Keratinocyte (primary cell): ENCODE data around the gene LRCH3. TPM values are rescaled to one million over a fixed set of nuclear protein-coding genes. Genes with fewer than 3 reads are reported as not detected.
"Not testable (repeated sequence)": the region's sequence is repeated elsewhere in the genome, so short reads cannot be mapped to it uniquely, and the experiment has no call there.

Experiments
- DNase-seq: peaks from one replicate; pipeline ENCODE4 v3.0.0-alpha.2; 2011; ENCODE audit warnings: low read depth, missing footprints, low spot score
- FAIRE-seq: peaks from 2 replicates; lab custom pipeline; 2011; peaks lifted over from hg19 to GRCh38; lab: Jason Lieb, UNC
- H2AFZ ChIP-seq: 2 replicates; pipeline ENCODE4 v1.6.0; 2012; ENCODE audit warnings: low read length, control low read depth, inconsistent platforms; ENCODE audit not compliant: control insufficient read depth
- H3K27ac ChIP-seq: 2 replicates; pipeline ENCODE4 v1.5.1; 2011; ENCODE audit warnings: low read length; ENCODE audit not compliant: control insufficient read depth, insufficient read depth
- H3K27me3 ChIP-seq: 3 replicates; pipeline ENCODE4 v1.6.0; 2011; ENCODE audit warnings: low read length; ENCODE audit not compliant: control insufficient read depth, insufficient read depth; ENCODE audit errors: extremely low read depth
- H3K36me3 ChIP-seq, 2 experiments: 2 replicates in 1 of 2; 3 replicates in 1 of 2; pipeline ENCODE4 v1.5.1; 2011; ENCODE audit warnings: low read length in 2 of 2, mild to moderate bottlenecking in 1 of 2; ENCODE audit not compliant: control insufficient read depth in 2 of 2, insufficient read depth in 2 of 2; ENCODE audit errors: extremely low read depth in 1 of 2
- H3K4me1 ChIP-seq: 3 replicates; pipeline ENCODE4 v1.5.1; 2011; ENCODE audit warnings: low read length; ENCODE audit not compliant: control insufficient read depth, insufficient read depth; ENCODE audit errors: extremely low read depth
- H3K4me2 ChIP-seq: 3 replicates; pipeline ENCODE4 v1.6.0; 2011; ENCODE audit warnings: low read depth, low read length; ENCODE audit not compliant: control insufficient read depth, insufficient read depth; ENCODE audit errors: extremely low read depth
- H3K4me3 ChIP-seq, 3 experiments: fragments of 200-600 bp in 1 of 3; sonication (generic) in 1 of 3; 2 replicates in 2 of 3; 3 replicates in 1 of 3; pipeline ENCODE4 v1.5.1; 2011 to 2016; ENCODE audit warnings: low read length in 3 of 3, mild to moderate bottlenecking in 3 of 3, control low read depth in 2 of 3, inconsistent platforms in 1 of 3, low read depth in 1 of 3, mixed read lengths in 1 of 3, mixed run types in 1 of 3, moderate library complexity in 1 of 3; ENCODE audit not compliant: control insufficient read depth in 2 of 3, insufficient read depth in 2 of 3; ENCODE audit errors: extremely low read depth in 1 of 3
- H3K79me2 ChIP-seq: 2 replicates; pipeline ENCODE4 v1.6.0; 2012; ENCODE audit warnings: low read length; ENCODE audit not compliant: control insufficient read depth, insufficient read depth
- H3K9ac ChIP-seq: 3 replicates; pipeline ENCODE4 v1.6.0; 2011; ENCODE audit warnings: low read length; ENCODE audit not compliant: control insufficient read depth, insufficient read depth; ENCODE audit errors: extremely low read depth
- H3K9me1 ChIP-seq: 3 replicates; pipeline ENCODE4 v1.6.0; 2011; ENCODE audit warnings: low read length; ENCODE audit not compliant: control insufficient read depth, insufficient read depth; ENCODE audit errors: extremely low read depth
- H3K9me3 ChIP-seq: 2 replicates; pipeline ENCODE4 v1.5.1; 2012; ENCODE audit warnings: low read depth, low read length; ENCODE audit not compliant: control insufficient read depth
- H4K20me1 ChIP-seq: 3 replicates; pipeline ENCODE4 v1.6.0; 2011; ENCODE audit warnings: low read length; ENCODE audit not compliant: control insufficient read depth, insufficient read depth; ENCODE audit errors: extremely low read depth
- CTCF ChIP-seq, 3 experiments: IDR thresholded peaks in 1 of 3; conservative IDR thresholded peaks in 1 of 3; optimal IDR thresholded peaks in 1 of 3; 2 replicates in 2 of 3; 3 replicates in 1 of 3; pipeline versions ENCODE3 to v1.5.1; 2011; ENCODE audit warnings: low read length in 3 of 3, mild to moderate bottlenecking in 3 of 3, moderate library complexity in 2 of 3, control low read depth in 1 of 3, inconsistent platforms in 1 of 3; ENCODE audit not compliant: insufficient read depth in 2 of 3; ENCODE audit errors: extremely low read depth in 1 of 3
- EZH2 ChIP-seq: IDR thresholded peaks from one replicate; pipeline ENCODE4 v1.6.1; 2012; ENCODE audit warnings: inconsistent platforms, mild to moderate bottlenecking, low read length, moderate library complexity
- dilution Hi-C: fragments of 300-500 bp; cut with MboI; formaldehyde crosslinking; loops from one replicate; pipeline ENCODE4 v1.7.0; 2020; ENCODE audit warnings: low sequenced_read_pairs; ENCODE audit not compliant: extremely low pct_ligation_motif_present
- polyA plus RNA-seq, 5 experiments: library from polyadenylated mRNA; depleted of rRNA in 3 of 5; stranded (reverse) in 3 of 5; stranded (forward) in 1 of 5; unstranded in 1 of 5; fragments of >200 nt; gene quantifications; 1 replicate in 1 of 5; 2 replicates in 3 of 5; 3 replicates in 1 of 5; pipeline versions ENCODE4 v1.2.1 to v1.2.3, GENCODE V29; 2011 to 2012; ENCODE audit warnings: missing spikeins in 2 of 5, low read depth in 1 of 5, low replicate concordance in 1 of 5

LRCH3 gene
- polyA plus RNA-seq, 1 donor (not counting 4 experiments of a cell fraction or from before 2014, with no cell fraction given) = 50.2 TPM

GRCh38 chr3:197883541-197883940 is 92.5 kb downstream of the LRCH3 start:
- no peaks in the 10 kb centered on the region for H4K20me1 ChIP-seq
- DNase-seq (no peak), FAIRE-seq (no peak)
- dilution Hi-C loops = no loop called here
- H3K9me1 ChIP-seq = no peaks in the 10 kb centered on the region
- H3K27me3 ChIP-seq = no peaks in the 10 kb centered on the region
- peaks cover 4% of the 10 kb centered on the region for H3K4me1 ChIP-seq
- peaks cover 6 to 9% of the 10 kb centered on the region in 2 experiments for H3K36me3 ChIP-seq
- H3K27ac ChIP-seq = no peak overlapping the region
- TF ChIP-seq CTCF (optimal IDR thresholded peaks at IDR 0.05 in 1 of 3, IDR thresholded peaks at IDR 0.05 in 1 of 3, conservative IDR thresholded peaks at IDR 0.05 in 1 of 3; ENCODE audit: extremely low read depth in 1 of 3, insufficient read depth in 2 of 3, low read length in 3 of 3) (no peak), EZH2 (no peak)
- no peaks in the 10 kb centered on the region for H3K9me3 ChIP-seq
- no peak overlapping the region for H2AFZ ChIP-seq
- H3K79me2 ChIP-seq = no peaks in the 10 kb centered on the region
- no peak overlapping the region for H3K4me2 ChIP-seq
- no peak overlapping the region for H3K4me3 ChIP-seq
- no peak overlapping the region for H3K9ac ChIP-seq

GRCh38 chr3:197884330-197884729 is 93.3 kb downstream of the LRCH3 start:
- H3K9ac ChIP-seq, H3K27me3 ChIP-seq, H3K79me2 ChIP-seq, H3K9me1 ChIP-seq, H2AFZ ChIP-seq, H3K9me3 ChIP-seq, FAIRE-seq, dilution Hi-C loops, H3K36me3 ChIP-seq, DNase-seq, H3K4me2 ChIP-seq, H3K4me3 ChIP-seq, H4K20me1 ChIP-seq, H3K27ac ChIP-seq: not testable (repeated sequence)
- peaks cover 12% of the 10 kb centered on the region for H3K4me1 ChIP-seq

- dilution Hi-C loops, H4K20me1 ChIP-seq, FAIRE-seq, H3K27me3 ChIP-seq, H3K27ac ChIP-seq, H3K4me2 ChIP-seq, H3K79me2 ChIP-seq, H3K9me1 ChIP-seq, DNase-seq, H3K36me3 ChIP-seq, H3K9me3 ChIP-seq, H2AFZ ChIP-seq, H3K9ac ChIP-seq, H3K4me3 ChIP-seq: not testable (repeated sequence)
- peaks cover 18% of the 10 kb centered on the region for H3K4me1 ChIP-seq
Observed at GRCh38 chr3:197886052-197886451, 95.0 kb downstream of the LRCH3 start.

- H3K9me3 ChIP-seq, H2AFZ ChIP-seq, H3K9me1 ChIP-seq, H3K4me2 ChIP-seq, dilution Hi-C loops, H3K4me3 ChIP-seq, H3K27me3 ChIP-seq, H3K36me3 ChIP-seq, H4K20me1 ChIP-seq, H3K9ac ChIP-seq, DNase-seq, FAIRE-seq, H3K27ac ChIP-seq, H3K79me2 ChIP-seq: not testable (repeated sequence)
- H3K4me1 ChIP-seq = peaks cover 18% of the 10 kb centered on the region
Observed at GRCh38 chr3:197887430-197888053, 96.5 kb downstream of the LRCH3 start.
